Measurements from ENCODE around the gene RHOJ.

DNA sequence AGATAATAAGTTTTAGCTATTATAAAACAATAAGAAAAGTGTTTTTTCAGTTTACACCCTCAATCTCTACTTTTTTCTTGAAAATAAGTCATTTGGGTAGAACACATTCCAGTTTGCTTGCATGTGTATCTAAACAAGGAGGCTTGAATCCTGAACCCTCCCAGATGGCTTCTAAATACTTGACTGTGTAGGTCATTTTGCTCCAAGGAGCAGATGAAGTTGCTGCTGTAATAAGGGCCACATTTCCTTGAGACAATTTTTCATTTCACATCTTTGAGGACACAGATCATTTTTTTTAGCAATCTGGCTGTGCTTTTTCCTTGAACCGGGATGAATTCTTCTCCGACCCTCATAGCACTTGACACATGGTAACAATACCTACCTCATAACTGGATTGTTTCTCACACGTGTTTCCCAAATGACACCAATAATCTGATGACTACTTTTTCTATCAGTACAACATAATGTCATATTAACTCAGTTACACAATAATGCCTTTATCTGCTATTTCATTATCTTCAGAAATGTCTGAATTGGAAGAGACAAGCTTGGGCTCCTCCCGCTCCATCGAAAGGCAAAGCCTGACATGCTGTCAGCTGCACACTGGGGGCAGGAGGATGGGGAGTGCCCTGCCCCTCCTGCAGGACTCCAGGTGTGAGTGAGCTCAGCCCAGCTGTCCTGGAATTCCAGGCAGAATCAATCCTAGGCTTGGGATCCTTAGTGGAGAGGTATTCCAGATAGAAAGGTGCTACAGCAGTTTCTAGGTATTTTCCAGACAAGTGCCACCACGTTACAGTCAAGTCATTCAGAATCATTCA is 83.6 kb downstream of the RHOJ start:
- no peak for TF ChIP-seq POLR2A (IDR thresholded peaks at IDR 0.05; ENCODE audit: low read depth, low read length)
- TF ChIP-seq, protein P1, sequence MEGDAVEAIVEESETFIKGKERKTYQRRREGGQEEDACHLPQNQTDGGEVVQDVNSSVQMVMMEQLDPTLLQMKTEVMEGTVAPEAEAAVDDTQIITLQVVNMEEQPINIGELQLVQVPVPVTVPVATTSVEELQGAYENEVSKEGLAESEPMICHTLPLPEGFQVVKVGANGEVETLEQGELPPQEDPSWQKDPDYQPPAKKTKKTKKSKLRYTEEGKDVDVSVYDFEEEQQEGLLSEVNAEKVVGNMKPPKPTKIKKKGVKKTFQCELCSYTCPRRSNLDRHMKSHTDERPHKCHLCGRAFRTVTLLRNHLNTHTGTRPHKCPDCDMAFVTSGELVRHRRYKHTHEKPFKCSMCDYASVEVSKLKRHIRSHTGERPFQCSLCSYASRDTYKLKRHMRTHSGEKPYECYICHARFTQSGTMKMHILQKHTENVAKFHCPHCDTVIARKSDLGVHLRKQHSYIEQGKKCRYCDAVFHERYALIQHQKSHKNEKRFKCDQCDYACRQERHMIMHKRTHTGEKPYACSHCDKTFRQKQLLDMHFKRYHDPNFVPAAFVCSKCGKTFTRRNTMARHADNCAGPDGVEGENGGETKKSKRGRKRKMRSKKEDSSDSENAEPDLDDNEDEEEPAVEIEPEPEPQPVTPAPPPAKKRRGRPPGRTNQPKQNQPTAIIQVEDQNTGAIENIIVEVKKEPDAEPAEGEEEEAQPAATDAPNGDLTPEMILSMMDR (IDR thresholded peaks at IDR 0.05; ENCODE audit: extremely low read depth in 1 of 2, insufficient read depth in 1 of 2, low read depth in 1 of 2, low read length in 2 of 2): no peak
- no peak for TF ChIP-seq POLR2AphosphoS5 (IDR thresholded peaks at IDR 0.05; ENCODE audit: insufficient read depth, low read depth, low read length)

All from endothelial cell of umbilical vein (primary cell).